ACHN (cell line): Measurements from ENCODE around the gene CNGB1.
"Not testable (repeated sequence)": the region's sequence is repeated elsewhere in the genome, so short reads cannot be mapped to it uniquely, and the experiment has no call there.

Experiments used
- DNase-seq: peaks from one replicate; pipeline ENCODE4 v3.0.0-alpha.2; 2015
- in situ Hi-C: cut with HindIII; loops from 2 replicates; pipeline ENCODE4 v1.10.0; 2017; ENCODE audit warnings: low sequenced_read_pairs, low pct_ligation_motif_present, low pct_unique_long_range_greater_than_20kb

CNGB1 gene

DNA sequence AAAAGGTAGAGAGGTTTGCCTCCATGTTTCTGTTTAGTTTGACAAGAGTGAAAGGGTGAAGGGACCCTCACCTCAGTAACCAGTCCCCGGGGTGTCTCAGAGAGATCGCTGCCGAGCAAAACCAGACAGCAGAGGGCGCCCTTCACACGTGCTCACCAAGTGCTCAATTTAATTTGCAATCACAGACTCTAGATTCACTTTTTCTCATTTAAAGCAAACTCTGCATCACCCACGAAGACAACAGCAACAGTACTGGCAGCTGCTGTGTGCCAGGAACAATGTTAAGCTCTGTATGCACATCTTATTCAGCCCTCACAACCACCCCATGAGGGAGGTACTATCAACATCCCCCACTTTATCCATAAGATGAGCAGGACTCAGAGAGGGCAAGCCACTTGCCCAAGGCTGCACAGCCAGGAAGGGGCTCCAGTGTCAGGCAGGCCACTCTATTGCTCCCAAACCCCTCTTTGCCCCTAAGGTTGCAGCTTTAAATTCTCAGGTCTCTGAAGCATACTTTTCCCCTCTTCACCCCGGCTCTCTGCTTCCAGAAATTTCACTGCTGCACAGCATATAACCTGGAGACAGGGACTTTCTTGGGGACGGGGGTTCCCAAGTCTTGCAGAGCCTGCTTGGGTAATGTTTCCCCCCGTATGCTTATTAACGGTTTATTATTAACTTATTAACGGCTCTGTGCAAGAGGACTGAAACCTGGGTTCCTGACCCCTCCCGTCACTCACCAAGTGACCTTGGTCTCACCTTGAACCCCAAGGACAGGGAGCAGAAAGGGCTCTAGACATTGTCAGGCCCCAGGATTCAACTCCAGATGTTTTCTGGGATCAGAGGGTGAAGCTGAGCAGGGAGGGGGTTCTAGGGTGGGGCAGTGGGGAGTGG, 70.9 kb downstream of the CNGB1 start:
- in situ Hi-C loops, result no loop called here
- peak; percentile 75 for DNase-seq

DNA sequence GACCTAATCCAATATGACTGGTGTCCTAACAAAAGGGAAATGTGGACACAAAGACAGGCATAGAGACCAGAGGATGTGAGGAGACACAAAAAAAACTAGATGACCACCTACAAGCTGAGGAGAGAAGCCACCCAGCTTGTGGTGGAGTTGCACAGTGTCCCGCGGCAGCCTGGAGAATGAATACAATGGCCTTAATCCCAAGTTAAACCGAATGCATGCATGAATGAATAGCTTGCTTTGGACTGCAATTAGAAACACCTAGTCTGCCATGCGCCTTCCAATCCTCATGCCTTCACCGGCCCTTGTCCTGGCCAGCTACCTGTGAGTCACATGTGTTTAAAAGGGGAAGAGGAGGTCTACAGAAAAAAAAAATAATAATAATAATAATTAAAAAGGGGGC, 72.0 kb downstream of the CNGB1 start:
- in situ Hi-C loops, result no loop called here
- DNase-seq, result no peak

DNA sequence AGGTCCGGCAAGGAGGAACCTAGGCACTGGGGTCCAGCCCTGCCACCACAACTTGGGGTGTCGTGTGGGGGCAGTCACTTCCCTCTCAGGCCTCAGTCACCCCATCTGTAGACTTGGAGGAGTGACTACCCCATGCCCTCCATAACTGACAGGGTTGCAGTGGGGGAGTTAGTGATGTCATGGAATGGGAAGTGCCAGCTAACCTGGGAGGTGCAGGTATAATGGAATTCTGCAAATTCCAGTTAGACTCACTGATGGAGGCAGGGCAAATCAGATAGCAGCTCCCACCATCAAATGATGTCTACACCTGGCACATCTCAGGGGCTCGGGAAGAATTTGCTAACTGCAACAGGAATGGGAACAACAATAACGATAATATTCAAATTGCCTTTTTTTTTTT, 72.9 kb downstream of the CNGB1 start:
- in situ Hi-C loops, result no loop called here
- DNase-seq, result no peak

DNA sequence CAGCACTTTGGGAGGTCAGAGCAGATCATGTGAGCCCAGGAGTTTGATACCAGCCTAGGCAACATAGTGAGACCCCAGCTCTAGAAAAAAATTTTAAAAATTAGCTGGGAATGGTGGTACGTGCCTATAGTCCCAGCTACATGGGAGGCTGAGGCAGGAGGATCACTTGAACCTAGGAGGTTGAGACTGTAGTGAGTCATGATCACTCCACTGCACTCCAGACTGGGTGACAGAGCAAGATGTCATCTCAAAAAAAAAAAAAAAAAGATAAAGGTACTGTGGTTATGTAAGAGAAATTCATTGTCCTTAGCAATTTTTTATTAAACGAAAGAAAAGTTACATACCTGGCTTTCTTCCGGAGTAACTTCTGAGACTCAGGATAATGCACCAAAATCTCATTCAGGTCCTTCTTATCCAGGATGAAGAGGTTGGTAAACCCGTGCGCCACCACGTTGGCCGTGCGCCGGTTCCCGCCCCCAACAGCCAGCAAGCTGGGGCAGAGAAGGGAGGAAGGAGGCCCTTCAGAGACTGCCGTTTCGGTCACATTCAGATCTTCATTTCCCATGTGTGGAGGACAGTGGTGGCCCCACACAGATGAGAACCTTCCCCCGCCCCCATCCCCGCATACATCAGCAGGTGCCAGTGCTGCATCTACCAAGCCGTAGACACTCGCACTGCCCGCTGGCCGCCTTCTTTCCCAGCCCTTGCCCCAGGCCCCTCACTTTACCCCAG, 73.7 kb downstream of the CNGB1 start:
- no peak for DNase-seq
- in situ Hi-C loops, result no loop called here

DNA sequence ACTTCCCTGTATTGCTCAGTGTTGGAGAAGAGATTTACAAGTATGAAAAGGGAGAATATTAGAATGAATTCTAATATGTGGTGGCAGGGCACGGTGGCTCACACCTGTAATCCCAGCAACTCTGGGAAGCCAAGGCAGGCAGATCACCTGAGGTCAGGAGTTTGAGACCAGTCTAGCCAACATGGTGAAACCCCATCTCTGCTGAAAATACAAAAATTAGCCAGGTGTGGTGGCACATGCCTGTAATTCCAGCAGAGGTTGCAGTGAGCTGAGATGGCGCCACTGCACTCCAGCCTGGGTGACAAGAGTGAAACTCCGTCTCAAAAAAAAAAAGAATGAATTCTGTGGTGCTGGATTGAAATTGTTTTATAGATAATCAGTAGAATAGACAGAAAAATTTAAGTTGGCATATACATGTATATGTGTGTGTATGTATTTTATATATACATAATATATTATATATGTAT, 75.8 kb downstream of the CNGB1 start:
- in situ Hi-C loops, DNase-seq: not testable (repeated sequence)

DNA sequence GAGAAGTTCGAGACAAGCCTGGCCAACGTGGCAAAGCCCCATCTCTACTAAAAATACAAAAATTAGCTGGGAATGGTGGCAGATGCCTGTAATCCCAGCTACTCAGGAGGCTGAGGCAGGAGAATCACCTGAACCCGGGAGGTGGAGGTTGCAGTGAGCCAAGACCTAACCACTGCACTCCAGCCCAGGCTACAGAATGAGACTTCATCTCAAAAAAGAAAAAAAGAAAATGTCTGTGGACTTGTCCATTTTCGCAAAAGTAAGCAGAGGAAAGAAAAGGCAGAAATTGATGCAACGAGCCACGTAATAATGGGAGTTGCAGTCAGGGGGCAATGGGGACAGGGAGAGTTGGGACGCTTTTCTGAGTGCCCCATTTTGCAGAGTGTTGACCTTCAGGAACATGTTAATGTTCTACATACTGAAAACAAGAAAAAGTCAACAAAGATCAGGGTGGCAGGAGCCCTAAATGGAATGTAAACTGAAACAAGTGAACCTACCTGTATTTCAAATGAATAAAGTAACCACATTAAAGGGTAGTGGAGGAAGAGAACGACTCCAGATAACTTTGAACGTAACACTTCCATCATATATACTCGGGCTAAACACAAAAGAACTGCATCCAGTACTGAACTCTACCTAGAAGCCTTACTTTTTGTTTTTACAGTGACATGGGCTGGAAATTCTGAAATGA, 76.4 kb downstream of the CNGB1 start:
- in situ Hi-C loops, result no loop called here

DNA sequence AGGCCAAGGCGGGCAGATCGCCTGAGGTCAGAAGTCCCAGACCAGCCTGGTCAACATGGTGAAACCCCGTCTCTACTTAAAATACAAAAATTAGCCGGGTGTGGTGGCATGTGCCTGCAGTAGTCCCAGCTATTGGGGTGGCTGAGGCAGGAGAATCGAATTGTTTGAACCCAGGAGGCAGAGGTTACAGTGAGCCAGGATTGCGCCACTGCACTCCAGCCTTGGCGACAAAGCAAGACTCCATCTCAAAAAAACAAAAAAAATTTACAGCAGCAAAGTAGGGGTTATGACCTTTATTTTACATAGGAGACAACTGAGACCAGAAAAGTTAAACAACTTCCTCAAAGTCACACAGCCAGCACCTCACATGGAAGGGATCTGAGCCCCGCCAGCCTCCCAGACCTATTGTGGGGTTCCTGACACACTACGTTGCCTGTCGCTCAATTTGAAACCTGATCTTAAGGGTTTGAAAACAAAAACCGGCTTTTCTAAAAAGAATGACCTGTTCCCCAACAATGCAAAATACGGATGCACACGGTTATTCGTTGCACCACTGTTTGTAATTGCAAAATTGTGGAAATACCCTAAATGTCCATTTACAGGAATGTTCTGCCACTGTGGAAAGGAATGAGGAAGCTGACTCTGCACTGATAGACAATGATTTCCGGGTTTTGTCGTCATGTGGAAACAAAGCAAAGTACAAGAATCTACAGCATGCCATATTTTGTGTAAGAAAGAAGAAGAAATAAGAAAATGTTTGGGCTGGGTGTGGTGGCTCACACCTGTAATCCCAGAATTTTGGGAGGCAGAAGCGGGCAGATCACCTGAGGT, 77.2 kb downstream of the CNGB1 start:
- peak; percentile 67 for DNase-seq
- in situ Hi-C loops, result no loop called here

More for the DNA sequence above, 76.4 kb downstream of the CNGB1 start:
- DNase-seq, result no peak

DNA sequence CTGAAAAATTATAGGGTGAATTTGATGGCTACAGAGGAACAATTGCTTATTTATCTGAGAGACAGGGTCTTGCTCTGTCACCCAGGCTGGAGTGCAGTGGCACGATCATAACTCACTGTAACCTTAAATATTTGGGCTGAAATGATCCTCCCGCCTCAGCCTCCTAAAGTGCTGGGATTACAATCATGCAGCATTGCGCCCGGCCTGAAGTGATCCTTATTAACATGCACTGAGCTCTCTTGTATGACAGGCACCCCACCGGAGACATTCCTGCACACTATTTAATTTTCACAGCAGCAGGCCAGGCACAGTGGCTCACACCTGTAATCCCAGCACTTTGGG, 77.7 kb downstream of the CNGB1 start:
- no peak for DNase-seq
- in situ Hi-C loops, result no loop called here

DNA sequence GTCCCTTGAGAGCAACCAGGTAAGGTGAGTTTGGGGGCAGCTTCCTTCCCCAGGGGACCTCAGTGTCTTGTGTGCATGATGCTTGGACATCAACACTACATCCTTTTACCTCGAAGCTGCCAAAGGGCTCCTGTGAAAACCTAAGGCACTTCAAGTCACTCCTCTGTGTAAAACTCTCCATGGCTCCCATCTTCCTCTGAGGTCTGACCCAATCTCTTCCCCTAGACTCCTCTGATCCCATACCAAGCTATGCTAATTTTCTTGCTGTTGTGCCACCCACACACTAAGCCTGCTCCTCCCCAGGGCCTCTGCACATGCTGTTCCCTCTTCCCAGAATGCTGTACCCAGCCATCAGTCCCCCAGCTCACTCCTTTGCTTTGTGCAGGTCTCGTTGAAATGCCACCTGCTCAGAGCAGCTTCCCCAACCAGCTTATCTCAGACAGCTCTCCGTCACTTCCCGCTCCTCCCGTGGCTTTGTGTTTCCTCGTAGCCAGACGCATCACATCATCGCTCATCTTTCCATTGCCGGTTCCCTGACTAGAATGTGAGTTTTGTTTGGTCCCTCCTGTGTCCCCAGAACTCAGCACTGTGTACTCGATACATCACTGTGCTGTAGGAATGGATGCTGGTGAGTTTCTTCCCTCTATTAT, 78.4 kb downstream of the CNGB1 start:
- no peak for DNase-seq
- in situ Hi-C loops, result no loop called here

DNA sequence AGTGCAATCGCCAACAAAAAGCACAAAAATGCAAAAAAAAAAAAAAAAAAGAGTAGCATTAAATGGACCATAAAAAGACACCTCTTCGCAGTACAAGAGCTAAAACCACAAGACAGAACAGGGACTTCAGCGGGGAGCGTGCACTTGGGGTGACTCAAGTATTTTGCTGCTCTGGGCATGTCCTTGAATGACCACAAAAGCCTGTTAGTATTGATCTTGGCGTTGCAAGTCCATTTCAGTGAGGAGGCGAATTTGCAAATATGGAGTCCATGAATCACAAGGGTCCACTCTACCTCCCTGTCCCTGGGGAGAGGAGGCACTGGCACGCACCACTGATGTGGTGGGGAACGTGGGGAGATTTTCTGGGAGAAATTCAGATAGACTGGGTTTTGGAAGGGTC, 78.9 kb downstream of the CNGB1 start:
- peak; percentile 94 for DNase-seq
- in situ Hi-C loops, result no loop called here

DNA sequence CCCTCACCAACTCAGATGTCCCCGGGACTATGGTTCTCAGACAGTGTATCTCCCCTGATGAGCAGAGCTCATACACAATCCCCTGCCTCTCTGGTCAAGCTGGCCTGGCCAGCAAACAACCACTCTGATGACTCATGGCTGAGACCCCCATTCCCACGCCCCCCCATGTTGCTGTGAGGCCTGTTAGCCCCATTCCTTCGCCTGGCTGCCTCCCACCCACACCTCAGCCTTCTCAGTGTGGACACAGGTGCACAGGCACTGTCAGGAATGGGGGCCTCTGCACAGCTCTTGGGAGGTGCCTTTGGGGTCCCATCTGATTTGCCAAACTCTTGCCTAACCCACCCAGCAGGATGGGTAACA, 80.2 kb downstream of the CNGB1 start:
- in situ Hi-C loops, result no loop called here
- no peak for DNase-seq

DNA sequence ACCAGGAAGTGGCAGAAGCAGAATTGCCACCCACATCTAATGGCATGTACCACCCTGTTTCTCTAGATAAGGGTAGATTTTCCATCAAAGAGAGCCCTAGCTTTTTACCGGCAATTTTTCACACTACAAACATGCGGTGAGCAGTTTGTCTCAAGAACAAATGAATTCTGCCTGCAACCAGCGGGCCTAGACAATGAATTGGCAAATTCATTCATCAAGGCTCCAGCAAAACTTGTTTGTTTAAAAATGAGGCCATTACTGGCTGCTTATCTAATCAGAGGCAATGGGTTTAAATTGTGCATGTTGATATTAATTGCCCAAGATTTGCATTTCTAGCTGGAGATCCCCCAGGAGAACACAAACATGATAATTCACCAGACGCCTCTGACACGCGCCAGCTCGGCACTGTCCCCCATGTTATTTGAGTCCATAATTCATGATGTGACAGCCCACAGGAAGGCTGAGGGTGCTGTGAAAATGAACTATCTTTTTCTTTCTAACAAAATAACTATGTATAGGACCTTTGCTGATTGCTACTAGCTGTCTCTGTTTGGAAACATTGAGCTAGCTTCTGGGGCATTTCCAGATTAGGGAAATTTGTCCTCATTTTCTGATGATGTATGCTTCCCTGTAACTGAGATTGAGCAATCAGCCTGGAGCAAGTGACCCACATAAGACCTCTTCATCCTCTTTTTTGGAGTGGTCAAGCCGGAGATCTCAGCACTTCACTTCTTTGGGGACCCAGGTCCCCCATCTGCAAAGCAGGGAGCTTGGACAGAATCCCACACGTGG, 80.8 kb downstream of the CNGB1 start:
- in situ Hi-C loops, result no loop called here
- DNase-seq, result no peak

DNA sequence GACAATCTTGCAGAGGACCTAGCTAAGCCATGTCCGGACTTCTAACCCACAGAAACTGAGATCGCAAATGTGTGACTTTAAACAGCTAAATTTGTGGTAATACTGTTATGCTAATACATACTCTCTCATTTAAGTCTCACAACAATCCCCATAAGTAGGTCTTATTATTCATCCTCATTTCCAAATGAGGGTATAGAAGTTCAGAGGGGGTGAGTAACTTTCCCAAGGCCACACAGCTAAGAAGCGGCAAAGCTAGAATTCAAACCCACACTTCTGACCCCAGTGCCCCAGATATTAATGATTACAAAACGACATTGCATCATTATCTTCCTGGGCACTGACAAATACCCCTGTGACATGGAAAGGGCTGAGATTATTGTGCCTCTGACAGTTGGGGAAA, 81.4 kb downstream of the CNGB1 start:
- DNase-seq, result no peak
- in situ Hi-C loops, result no loop called here

DNA sequence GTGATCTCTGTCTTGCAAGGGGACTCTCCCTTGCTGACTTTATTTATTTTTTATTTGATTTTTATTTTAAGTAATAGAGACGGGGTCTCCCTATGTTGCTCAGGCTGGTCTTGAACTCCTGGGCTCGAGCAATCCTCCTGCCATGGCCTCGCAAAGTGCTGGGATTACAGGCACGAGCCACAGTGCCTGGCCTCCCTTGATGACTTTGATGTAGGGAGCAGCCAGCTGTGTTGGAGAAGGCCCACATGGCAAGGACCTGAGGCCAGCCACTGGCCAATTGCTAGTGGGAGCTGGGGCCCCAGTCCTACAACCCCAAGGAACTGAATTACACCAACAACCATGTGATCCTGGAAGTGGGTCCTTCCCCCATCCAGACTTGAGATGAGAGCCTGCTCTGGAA, 81.8 kb downstream of the CNGB1 start:
- in situ Hi-C loops, result no loop called here

DNA sequence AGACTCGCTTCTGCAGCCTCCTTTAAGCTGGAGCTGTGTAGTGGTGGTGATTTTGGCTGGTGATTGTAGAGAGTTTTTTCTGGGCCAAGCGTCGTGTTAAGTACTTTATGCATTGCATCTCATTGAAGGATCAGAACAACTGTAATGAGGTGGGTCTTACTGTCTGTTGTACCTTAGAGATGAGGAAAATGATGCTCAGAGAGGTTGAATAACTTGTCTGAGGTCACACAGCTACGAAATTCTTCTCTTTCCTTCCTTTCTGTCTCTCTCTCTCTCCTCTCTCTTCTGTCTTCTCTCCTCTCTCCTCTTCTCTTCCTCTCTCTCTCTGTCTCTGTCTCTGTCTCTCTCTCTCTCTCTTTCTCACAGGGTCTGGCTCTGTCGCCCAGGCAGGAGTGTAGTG, 82.8 kb downstream of the CNGB1 start:
- DNase-seq, result no peak
- in situ Hi-C loops, result no loop called here

More for the DNA sequence above, 81.8 kb downstream of the CNGB1 start:
- DNase-seq, result no peak

DNA sequence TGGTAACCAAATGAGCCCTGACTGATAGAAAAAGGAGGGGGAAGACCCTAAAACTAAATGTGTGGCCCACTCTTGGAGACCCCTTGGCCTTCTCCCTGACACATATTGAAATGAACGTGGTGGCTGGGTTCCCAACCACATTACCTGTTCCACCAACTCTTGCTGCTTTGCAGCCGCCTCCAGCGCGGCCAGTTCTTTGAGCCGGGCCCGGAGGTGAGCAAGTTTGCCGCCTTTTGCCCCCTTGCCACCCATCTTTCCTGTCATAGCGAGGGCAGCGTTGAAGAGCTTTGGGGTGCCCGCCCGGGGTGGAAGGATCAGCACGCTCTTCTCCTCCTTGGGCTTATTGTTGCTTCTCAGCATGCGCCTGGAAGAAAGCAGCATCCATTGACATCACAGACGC, 83.2 kb downstream of the CNGB1 start:
- in situ Hi-C loops, result no loop called here
- no peak for DNase-seq

DNA sequence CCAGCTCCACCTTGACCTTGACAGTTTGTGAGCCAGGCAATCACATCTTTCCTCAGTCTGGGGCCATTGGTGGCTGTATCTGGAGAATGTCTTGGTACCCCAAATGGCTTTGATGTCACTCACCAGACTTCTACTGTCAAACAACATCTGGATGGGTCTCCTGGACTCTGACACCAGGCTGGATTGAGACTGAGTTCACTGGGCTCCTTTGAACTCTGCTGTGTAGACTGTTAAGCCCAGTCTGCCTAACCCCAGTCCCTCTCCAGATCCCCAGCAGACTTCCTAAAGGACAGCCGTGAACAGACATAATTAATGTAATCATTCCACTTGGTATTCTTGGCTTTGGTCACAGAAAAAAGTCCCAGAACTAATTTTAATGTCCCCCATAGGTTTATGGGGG, 84.5 kb downstream of the CNGB1 start:
- DNase-seq, result no peak
- in situ Hi-C loops, result no loop called here
